Measurements from ENCODE around the gene FAM234B.

The FAM234B gene

DNA sequence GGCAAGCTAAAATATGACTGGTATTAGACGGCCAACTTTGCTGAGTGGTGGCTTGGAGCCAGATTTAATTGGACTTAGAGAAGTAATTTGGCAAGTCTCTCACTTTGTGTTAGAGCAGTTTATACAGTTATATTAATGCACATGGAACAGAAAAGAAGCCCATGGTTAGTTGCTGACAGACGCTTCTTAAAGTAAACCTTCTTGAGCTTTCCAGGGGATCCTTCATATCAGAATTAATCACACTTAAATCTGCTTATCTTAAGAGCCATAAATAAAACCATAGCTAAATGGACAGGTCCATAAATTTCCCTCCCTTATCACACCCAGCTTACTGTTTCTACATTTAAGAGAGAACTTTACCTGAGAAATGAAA is 49.7 kb downstream of the FAM234B start:
- DNase-seq, result no peak

DNA sequence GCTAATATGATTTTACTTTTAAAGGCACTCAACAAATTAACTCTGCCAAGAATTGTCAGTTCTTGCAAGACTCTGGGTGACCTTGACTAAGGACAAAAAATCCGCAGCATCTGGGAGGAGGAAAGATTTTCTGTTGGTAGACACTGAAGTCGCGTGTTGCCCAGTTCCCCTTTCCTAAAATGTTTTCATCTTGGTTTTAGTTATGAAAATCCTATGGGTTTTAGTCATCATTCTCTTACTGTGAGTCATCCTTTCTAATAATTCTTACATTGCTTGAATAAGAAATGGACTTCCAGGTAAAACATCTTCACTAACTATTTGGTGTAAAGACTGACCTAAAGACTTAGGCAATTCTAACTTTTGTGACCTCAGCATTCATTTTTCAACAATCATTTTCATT is 50.2 kb downstream of the FAM234B start:
- DNase-seq, result no peak

DNA sequence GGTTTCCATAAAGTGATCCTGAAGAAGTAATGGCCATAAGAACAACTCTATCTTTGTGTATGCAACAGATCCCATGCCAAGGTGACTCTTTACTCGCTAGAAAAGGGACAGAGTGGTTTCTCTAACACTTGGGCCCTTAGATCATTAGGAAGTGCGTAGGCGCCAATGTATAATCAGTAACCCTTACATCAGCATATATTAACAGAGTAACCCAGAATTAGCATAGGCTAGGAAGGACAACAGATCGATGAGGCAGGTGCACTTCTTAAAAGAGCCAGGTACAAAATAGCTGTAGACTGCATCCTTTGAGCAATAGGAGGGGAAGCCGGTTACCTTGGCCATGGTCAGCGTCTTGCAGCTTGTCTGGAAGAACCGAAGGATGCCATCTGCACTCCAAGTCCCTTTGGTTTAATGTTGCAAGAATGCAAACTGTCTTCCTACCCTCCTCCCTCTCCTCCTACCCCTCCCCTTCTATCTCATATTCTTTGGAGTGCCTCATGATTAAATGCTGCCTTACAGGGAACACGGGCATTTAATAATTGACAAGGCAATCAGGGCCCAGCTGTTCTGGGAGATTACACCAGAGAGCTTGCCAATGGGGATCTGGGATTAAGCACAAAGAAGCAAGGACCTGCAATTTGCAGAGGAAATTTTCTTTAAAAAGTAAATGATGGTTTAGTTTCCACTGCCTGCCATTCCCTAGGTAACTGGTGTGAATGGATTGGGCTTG is 51.2 kb downstream of the FAM234B start:
- DNase-seq, result no peak

DNA sequence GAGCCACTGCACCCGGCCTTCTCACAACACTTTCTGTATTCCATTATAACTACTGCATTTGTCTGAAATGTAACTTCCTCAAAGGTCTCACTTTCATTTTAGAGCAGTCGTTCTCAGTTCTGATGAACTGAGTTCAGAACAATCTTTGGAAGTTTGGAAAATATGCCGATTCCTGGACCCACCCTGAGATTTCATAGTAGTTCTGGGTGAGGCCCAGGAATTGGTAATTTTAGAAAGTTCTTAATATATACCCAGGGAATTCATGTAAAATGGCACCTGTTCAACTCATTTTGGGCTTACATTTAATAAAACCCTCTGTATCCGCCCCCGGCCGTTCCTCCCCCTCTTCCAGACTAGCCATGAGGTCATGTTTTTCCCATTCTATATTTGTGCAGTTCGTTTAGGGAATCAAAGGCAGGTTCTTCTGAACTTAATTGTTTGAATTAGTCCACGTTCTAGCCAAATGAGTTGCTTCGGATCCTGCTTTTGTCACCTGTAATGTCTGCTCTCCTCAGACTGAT is 53.4 kb downstream of the FAM234B start:
- no peak for DNase-seq

DNA sequence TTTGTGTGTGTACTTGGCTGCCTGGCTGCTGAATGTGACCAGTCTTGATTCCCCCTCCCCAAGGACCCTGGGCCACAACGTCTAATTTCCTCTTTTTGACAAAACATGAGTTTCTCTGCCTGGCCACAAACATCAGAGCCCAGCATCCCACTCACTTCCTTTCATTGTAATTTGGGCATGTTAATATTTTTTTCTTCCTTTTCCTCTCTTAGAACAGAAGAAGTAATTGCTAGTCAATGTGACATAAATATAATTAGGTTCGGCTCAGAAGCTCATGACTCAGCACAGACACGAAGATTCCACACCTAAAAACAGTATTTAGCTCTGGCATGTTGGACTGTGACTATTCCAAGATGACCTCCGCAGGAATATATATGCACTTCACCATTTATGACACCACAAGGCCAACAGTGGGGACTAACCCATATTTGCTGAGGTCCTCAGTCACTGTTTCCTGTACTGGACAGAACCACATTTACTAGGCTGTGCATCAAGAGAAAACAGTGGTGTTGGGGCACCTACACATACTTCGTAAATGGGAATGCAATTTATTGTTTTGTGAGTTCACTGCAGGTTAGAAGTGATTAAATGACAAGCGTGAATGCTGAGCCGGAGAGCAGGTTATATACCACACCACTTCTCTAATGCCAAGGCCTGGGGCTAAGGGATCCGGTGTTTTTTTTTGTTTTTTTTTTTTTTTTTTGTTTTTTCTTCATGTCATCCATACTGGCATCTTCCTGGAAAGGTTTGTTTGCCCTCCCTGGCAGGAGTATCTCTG is 55.1 kb downstream of the FAM234B start:
- DNase-seq, result no peak

DNA sequence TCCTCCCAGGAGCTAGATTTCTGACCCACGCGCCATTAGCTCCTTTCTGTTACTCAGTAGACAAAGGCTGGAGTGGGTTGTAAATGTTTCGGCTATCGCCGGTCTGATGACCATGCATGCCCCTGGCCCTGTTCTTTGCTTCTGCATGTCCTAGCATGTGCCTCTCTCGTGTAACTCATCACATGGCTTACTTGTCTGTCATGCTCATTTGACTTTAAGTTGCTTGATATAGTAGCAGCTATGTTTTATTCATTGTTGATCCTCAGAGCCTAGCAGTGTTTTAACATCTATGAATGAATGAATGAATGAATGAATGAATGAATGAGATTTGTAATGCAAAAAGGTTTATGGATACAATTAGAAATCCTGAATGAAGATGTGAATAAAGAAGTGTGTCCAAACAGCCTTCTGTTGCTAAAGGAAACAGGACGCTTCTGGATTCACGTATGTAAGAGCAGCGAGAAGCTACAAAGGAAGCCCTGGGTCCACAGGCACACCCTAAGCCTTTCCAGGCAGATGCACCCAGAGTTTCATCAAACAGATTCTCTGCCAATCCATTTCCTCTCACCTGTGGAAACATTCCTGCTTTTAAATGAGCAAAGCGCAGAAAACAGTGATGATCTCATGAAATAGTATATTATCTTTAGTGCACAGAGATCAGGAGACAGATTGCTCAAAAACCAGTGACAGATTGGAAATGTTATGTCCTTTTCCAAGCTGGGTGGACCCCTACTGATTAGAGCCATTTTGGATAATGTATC is 55.8 kb downstream of the FAM234B start:
- DNase-seq, result no peak

DNA sequence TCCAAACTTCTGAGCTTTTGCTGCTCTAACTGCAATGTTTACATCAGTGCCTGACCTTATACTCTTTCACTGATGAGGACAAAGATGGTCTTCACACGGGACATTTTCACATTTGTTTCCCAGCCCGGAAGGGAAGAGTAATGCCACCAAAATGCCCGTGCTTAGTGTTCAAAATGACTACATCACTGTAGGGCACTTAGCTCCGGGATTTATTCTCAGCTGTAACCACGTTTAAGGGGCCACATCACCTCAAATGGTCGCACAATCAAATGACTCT is 56.4 kb downstream of the FAM234B start:
- no peak for DNase-seq

DNA sequence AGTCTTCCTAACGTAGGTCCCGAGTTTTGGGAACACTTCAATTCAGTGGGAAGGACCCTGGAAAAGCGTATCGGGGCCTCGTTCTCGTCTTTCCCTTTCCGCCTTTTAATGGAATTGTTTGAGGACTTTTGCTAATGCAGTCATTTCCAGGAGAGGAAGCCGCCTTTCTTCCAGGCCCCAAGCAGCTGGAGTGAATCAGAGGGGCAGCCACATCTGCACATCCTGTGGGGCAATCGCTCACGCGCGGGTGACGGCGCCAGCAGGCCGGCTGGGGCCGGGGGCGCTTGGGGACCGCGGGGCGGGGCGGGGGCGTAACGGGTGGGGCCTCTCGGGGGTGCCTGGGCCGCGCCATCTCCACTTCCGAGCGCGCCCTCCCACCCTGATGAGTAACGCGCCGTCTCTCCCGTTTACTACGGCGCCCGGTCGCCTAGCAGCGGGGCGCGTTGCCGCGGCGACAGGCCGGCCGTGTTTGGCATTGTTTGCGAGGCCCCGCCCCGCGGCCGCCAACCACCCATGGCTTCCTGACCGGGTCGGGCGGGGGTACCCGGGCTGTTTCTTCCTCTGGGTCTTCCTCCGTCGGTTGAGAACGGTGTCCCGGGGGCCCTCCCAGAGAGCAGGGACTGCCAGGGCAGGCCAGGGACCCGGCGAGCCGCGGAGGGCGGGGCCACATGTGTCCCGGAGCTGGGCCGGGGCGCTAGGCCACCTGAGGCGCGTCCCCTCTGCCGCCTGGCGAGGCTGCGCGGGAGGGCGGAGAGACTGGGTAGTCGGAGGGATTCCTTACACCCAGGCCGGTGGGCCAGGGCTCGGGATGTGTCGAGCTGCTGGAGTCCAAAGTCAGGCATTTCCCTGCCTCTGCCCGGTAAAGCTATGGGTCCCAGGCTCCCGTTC is 56.9 kb downstream of the FAM234B start:
- peak; percentile 95 for DNase-seq

DNA sequence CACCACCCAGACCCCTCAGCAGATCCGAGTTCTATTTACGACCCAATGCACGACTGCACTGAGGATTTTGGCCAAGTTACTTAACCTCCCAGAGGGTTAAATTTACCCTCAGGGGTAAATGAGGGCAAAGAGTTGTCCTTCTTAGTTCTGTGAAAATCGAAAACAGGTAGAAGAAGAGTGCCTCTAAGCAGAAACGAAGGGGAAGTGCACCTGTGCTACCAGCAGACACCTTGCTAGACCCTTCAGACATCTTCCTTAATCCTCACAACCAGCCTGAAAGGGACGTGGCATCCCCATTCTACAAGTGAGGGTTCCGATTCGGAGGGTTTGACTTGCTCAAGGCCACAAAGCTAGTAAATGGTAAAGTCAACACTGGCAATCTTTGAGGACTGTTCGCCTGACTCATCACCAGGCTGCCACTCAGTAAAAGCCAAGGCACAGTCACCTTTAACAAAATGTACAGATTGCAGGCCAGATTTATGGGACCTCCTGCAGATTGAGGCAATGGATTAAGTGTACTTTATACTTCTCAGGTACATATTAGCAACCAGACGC is 57.7 kb downstream of the FAM234B start:
- DNase-seq, result peak; percentile 54

DNA sequence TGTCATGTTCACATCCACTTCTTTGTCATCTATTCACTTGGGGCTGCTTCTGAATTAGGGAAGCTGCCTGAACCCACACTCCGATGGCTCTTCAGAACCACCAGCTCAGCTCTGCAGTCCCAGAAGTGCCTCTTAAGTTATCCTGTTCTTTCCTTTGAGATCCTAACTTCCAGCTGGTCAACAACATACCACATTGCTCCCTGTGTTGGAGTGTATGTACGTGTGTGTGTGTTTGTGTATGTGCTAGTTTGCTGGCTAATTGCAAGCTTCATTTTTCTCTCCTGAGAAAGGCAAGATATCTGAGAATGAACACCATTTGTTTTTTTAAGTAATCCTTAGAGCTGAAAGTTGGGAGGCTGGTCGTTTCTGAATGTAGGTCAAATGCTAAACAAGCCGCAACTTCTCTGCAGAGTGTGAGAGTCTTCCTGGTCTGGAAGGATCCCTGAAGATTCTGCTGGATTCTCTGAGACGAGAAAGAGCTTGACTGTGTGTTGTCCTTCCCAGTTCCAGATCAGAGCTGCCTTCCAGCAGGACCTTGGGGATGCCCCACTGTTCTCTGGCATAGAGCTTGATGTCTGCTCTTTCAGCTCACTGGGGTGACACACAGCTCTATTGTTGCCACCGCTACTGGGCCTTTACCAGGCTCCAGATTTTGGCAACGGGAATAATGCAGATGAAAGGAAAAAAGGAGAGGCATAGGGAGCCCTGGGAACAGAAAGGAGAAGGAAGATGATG is 58.4 kb downstream of the FAM234B start:
- DNase-seq, result no peak

DNA sequence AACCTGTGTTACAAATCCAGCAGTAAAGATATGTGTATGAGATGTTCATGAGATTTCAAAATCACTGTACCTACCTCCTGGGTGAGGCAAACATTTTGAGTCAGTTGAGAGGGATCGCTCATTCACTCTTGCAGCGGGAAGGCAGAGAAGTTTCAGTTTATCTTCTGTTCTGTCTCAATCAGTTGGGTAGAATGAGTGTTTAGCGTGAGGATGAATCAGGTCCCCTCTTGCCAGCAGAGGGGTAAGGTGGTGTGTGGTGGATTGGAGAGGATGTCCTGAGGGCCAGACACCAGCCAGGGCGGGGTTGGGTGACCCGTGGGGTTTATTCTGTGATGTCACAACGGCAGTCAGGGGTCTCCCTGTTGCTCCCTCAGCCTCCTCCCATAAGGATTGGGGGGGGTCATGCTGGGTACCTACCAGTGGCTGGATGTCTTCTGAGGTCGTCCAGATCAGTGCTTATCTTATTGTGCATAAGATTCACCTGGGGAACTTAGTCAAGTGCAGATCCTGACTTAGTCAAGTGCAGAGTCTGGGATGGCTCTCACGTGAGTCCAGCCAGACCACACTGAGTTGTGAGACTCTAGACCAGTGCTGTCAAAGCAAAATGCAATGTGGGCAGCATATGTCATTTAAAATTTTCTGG is 59.3 kb downstream of the FAM234B start, which contains the start of gene GSG1:
Gene GSG1 (minus strand): TSS at position 277 of the 643 bp plus-strand sequence. CDS start 155 bp downstream, at position 122.
- DNase-seq, result no peak

DNA sequence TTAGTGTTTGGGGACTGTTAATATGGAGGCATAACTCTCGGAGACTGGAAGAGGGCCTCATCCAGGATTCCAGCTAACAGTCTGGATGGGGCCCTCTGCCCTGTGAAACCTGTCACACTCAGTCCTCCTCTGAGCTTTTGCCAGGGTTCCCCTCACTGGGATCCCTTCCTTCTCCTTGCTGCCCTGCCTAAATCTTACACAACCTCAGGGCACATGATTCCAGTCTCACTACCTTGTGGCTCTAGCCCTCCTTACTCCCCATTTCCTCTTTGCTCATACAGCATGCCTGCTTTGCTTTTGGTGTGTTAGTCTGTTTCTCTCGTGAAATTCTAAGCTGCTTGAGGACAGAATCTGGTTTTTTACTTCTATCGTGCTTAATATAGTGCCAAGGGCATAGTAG is 60.2 kb downstream of the FAM234B start:
- no peak for DNase-seq

DNA sequence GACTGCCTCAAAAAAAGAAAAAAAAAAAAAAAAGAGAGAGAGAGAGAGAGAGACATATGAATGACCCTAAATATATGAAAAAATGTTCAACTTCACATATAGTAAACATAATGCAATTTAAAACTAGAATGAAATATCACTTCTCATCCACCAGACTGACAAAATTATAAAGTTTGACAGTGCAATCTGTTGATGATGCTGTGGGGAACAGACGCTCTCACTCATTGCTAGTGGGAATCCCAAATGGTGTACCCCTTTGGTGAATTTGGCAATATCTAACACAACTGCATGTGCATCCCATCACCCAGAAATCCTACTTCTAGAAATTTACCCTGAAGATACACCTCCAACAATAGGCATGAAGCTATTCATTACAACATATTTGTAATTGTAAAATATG is 61.6 kb downstream of the FAM234B start:
- no peak for DNase-seq

DNA sequence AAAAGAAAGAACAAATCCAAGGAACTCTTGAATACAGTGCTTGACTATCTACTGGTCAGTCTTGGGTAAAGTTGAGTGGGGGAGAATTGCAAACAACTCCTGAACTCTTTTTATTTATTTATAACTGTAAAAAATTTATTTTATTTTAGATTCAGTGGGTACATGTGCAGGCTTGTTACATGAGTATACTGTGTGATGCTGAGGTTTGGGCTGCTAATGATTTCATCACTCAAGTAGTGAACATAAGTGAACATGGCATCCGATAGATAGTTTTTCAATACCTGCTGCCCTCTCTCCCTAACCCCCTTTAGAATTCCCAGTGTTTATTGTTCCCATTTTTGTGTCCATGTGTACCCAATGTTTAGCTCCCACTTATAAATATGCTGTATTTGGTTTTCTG is 62.5 kb downstream of the FAM234B start:
- DNase-seq, result no peak

DNA sequence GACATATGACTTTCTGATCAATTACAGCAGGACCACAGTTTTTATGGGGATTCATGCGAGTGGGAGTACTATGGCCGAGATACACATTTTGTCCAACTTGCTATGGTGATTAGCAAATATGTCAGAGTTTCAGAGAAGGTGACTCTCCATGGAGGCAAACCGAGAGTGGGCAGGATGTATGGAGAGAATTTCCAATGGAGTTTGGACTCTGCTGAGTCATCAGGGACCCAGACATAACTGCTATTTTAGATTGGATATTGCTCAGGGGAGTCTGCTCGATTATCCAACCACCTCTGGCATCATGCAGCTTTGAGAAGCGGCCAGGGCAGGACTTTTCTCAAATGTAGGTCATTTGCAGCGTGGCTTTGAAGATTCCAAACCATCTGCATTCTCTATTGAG is 68.8 kb downstream of the FAM234B start:
- DNase-seq, result no peak

DNA sequence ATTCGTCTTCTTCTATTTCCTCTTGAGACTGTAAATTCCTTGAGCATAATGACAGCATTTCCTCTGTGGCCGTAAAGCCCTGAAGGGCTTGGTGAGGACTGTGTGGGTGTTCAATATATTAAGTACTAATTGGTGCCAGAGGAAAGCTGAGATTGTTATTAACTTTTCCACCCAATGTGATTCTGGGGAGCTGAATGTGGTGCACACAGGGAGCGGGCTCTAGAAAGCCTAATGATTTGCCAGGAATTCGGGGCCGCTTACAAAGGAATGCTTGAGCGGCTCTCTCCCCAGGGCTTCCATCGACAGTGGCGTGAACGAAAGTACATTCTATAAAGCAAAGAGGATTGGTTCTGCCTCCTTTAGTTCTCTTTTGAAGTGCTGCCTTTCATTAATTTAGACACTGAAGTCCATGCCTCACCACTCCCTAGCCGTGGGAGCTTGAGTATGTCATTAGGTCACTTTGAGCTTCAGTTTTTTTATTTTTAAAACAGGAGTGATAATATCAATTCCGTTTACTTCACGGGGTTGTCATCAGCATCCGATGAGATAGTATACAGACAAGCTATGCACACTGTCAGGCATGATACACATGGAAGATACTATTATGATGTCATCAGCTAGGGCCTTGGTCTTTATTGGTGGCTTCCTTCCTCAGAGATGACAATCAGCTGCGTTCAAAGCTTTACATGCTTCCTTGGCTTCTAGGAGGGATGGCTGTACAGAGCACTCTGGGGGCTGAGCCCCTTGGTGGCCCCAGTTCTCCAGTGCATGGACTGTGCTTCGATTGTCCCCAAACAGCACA is 70.3 kb downstream of the FAM234B start:
- DNase-seq, result no peak

DNA sequence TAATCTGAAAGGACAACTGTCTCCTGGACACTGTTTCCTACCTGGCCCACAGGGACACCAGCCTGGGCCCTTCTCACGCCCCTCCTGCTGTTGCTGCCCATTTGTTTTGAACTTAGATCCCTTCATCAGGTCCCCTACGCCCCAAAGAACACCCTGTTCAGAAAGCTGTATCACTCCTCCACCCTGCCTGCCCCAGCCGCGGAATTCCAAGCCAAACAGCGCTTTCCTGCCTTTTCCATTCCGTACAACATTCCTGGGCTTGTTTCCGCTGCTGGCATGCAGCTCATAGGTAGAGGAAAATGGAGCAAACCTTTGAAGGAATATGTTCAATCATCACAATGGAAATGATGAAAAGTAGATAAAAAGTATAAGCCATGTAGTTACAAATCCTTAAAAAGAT is 72.1 kb downstream of the FAM234B start:
- no peak for DNase-seq

DNA sequence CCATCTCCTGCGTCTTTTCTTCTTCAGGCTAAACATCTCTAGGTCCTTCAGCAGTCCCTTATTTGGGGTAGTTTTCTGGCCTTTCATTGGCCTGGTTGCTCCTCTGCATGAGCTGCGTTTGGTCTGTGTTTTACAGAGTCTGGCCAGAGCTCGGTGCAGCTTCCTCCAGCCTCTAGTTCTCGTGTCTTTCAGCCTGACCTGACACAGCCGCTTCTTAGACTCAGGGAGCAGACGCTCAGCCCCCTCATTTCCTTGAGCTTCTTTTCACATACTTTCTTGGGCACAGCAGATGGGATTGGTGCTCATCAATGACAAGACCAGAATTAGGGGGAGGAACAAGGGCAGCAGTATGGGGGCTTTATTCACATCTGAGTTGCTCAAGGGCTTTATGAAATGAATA is 72.8 kb downstream of the FAM234B start:
- no peak for DNase-seq

DNA sequence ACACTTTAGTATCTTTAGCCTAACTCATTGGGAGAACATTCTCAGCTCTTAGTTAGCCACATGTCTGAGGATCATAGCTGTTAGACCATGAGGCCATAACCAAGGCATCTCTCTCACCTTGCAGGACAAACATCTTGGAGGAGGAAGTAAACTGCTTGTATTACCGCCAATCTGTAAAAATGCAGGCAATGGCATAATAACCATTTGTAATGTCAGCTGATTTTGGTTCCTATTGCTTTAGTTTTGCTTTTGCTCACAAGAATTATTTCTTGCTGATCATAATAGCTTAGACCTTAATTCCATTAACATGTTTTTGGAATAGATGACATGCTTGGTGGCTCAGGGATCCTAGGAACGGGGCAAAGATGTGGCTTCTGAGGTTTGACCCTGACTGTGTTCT is 75.6 kb downstream of the FAM234B start:
- no peak for DNase-seq

DNA sequence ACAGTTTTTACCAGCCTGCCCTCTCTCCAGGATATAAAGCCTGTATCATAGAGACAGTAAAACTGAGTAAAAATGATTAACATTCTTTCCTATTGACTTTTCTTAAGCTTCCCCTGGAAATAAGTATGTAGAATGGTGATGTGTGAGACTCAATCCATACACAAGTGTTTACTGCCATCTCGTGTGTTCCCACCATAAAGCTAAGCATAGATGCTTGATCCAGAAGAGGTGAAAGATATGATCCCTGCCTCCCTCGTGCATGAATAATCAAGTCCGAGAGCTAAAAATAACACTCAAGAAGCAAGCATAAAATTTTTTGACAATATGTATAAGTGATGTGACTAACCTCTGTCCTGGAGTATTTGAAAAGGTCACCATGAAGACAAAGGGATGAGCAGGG is 76.2 kb downstream of the FAM234B start:
- DNase-seq, result no peak
